SK-N-MC (cell line): ENCODE measurements around the gene NOXO1.
"Not testable (repeated sequence)": the region's sequence is repeated elsewhere in the genome, so short reads cannot be mapped to it uniquely, and the experiment has no call there.

Experiments
- DNase-seq: peaks from one replicate; pipeline ENCODE4 v3.0.0-alpha.2; 2011; ENCODE audit warnings: low read depth, low spot score
- H3K27ac ChIP-seq: fragments of 200-600 bp; sonication (generic); 2 replicates; pipeline ENCODE4 v1.5.1; 2016; ENCODE audit warnings: mixed run types
- H3K36me3 ChIP-seq: fragments of 200-600 bp; sonication (generic); 2 replicates; pipeline ENCODE4 v1.6.1; 2017; ENCODE audit warnings: antibody characterized with exemption, low read length, mixed read lengths; ENCODE audit not compliant: insufficient read depth
- H3K4me3 ChIP-seq: fragments of 200-600 bp; sonication (generic); 2 replicates; pipeline ENCODE4 v1.5.1; 2016
- H3K9ac ChIP-seq: fragments of 200-600 bp; sonication (generic); 2 replicates; pipeline ENCODE4 v1.8.0; 2017; ENCODE audit warnings: mixed run types, mixed read lengths; ENCODE audit not compliant: insufficient read length
- H3K9me3 ChIP-seq: fragments of 200-600 bp; sonication (generic); 2 replicates; pipeline ENCODE4 v1.6.1; 2017; ENCODE audit warnings: low read depth, mild to moderate bottlenecking, antibody characterized with exemption, low read length, moderate library complexity, mixed read lengths
- EZH2 ChIP-seq: fragments of 200-600 bp; sonication (generic); IDR thresholded peaks from one replicate; pipeline ENCODE4 v1.6.1; 2017; ENCODE audit warnings: antibody characterized with exemption
- FOXP2 ChIP-seq: optimal IDR thresholded peaks from 2 replicates; pipeline ENCODE3; 2011; ENCODE audit warnings: mild to moderate bottlenecking, moderate library complexity; ENCODE audit not compliant: insufficient read depth; ENCODE audit errors: extremely low read length, control extremely low read depth
- POLR2AphosphoS5 ChIP-seq: IDR thresholded peaks from 2 replicates; pipeline ENCODE4 v1.6.1; 2012; ENCODE audit warnings: mild to moderate bottlenecking, low read depth, low read length, borderline replicate concordance

Gene NOXO1

GRCh38 chr16:1945559-1946391 is 35.5 kb downstream of the NOXO1 start:
- no peak overlapping the region for H3K27ac ChIP-seq
- no peaks in the 10 kb centered on the region for H3K36me3 ChIP-seq
- H3K9me3 ChIP-seq: no peaks in the 10 kb centered on the region
- H3K4me3 ChIP-seq: no peak overlapping the region
- no peak for TF ChIP-seq EZH2
- no peak for TF ChIP-seq POLR2AphosphoS5
- TF ChIP-seq FOXP2: no peak
- H3K9ac ChIP-seq: no peak overlapping the region
- no peak for DNase-seq

GRCh38 chr16:1944612-1945199 is 36.6 kb downstream of the NOXO1 start:
- no peak overlapping the region for H3K9ac ChIP-seq
- no peak for TF ChIP-seq FOXP2
- TF ChIP-seq EZH2: no peak
- no peak for TF ChIP-seq POLR2AphosphoS5
- H3K36me3 ChIP-seq: no peaks in the 10 kb centered on the region
- no peaks in the 10 kb centered on the region for H3K9me3 ChIP-seq
- H3K4me3 ChIP-seq: no peak overlapping the region
- H3K27ac ChIP-seq: no peak overlapping the region
- DNase-seq: no peak

- DNase-seq: peak; percentile 83
- H3K9ac ChIP-seq: peak within 1 kb of the TSS; percentile 77
- H3K27ac ChIP-seq: peak within 1 kb of the TSS; percentile 17; the same call in 1 of the 2 replicates
- H3K4me3 ChIP-seq: peak within 1 kb of the TSS; percentile 96
- H3K36me3 ChIP-seq: no peaks in the 10 kb centered on the region; the same call in 1 of the 2 replicates
- H3K9me3 ChIP-seq: no peaks in the 10 kb centered on the region
- no peak for TF ChIP-seq FOXP2
- peak; percentile 68; the same call in 1 of the 2 replicates for TF ChIP-seq POLR2AphosphoS5
Observed at GRCh38 chr16:1942810-1943726, 38.2 kb downstream of the NOXO1 start, which contains the start of gene MSRB1. MSRB1 (minus strand) TSS chr16:1943199; CDS start chr16:1943156, 43 bp downstream.

- no peak for DNase-seq
- TF ChIP-seq EZH2 (no peak), FOXP2 (no peak)
- Histone ChIP-seq H3K27ac (no peak overlapping the region), H3K36me3 (no peaks in the 10 kb centered on the region; the same call in 1 of the 2 replicates), H3K4me3 (peak overlapping the region; percentile 96), H3K9me3 (no peaks in the 10 kb centered on the region), H3K9ac (peak overlapping the region; percentile 77)
Observed at GRCh38 chr16:1942047-1942809, 39.0 kb downstream of the NOXO1 start.

GRCh38 chr16:1941162-1942046 is 39.9 kb downstream of the NOXO1 start:
- H3K9me3 ChIP-seq: no peaks in the 10 kb centered on the region
- no peak overlapping the region for H3K4me3 ChIP-seq
- TF ChIP-seq FOXP2: no peak
- no peak for TF ChIP-seq EZH2
- no peak for TF ChIP-seq POLR2AphosphoS5
- H3K36me3 ChIP-seq: no peaks in the 10 kb centered on the region; the same call in 1 of the 2 replicates
- H3K27ac ChIP-seq: no peak overlapping the region
- H3K9ac ChIP-seq: no peak overlapping the region
- DNase-seq: no peak

- Histone ChIP-seq H3K9me3 (no peaks in the 10 kb centered on the region), H3K27ac (no peak overlapping the region), H3K9ac (no peak overlapping the region), H3K4me3 (no peak overlapping the region), H3K36me3 (no peaks in the 10 kb centered on the region; the same call in 1 of the 2 replicates)
- no peak for DNase-seq
- TF ChIP-seq FOXP2 (no peak), POLR2AphosphoS5 (no peak), EZH2 (no peak)
Observed at GRCh38 chr16:1940273-1941161, 40.8 kb downstream of the NOXO1 start.

- not testable (repeated sequence) for H3K9me3 ChIP-seq, H3K27ac ChIP-seq, DNase-seq, H3K9ac ChIP-seq, H3K36me3 ChIP-seq, H3K4me3 ChIP-seq
Observed at GRCh38 chr16:1939833-1940232, 41.4 kb downstream of the NOXO1 start.
